ENCODE measurements around the gene ZNF552. TPM values are rescaled to one million over a fixed set of nuclear protein-coding genes. Genes with fewer than 3 reads are reported as not detected.
A peak's percentile ranks its signal among the peaks of the same experiment; 100 is the strongest.

Gene ZNF552
- total RNA-seq, 1 donor from 2014 or later: 7.2 TPM

- no peak for DNase-seq (ENCODE audit: low read depth in 2 of 2)
These were observed 35.4 kb downstream of the ZNF552 start for GRCh38 chr19:57779220-57779845.

GRCh38 chr19:57778336-57778735, 36.4 kb downstream of the ZNF552 start:
- DNase-seq (ENCODE audit: low read depth in 2 of 2): no peak

GRCh38 chr19:57776764-57777296, 37.9 kb downstream of the ZNF552 start:
- DNase-seq (ENCODE audit: low read depth in 2 of 2): no peak

GRCh38 chr19:57773488-57773887, 41.2 kb downstream of the ZNF552 start:
- no peak for DNase-seq (ENCODE audit: low read depth in 2 of 2)

GRCh38 chr19:57771417-57771816, 43.3 kb downstream of the ZNF552 start:
- no peak for DNase-seq (ENCODE audit: low read depth in 2 of 2)

- peak; percentile 91 to 94 for DNase-seq (ENCODE audit: low read depth in 2 of 2)
These were observed 45.2 kb downstream of the ZNF552 start, which contains the start of gene ZNF586 for GRCh38 chr19:57769345-57770131. ZNF586 (plus strand) TSS chr19:57769676; CDS start chr19:57769843, 167 bp downstream.

GRCh38 chr19:57759096-57759495, 55.6 kb downstream of the ZNF552 start:
- DNase-seq (ENCODE audit: low read depth in 2 of 2): no peak

- no peak for DNase-seq (ENCODE audit: low read depth in 2 of 2)
These were observed 56.8 kb downstream of the ZNF552 start for GRCh38 chr19:57757941-57758340.

Other genes starting within 250 kb of the ZNF552 start
- gene ZNF416, start 236.0 kb downstream of the ZNF552 start, total RNA-seq: 2.7 and 4.6 TPM in 2 replicates
- 3.9 and 7.7 TPM in 2 replicates for gene ZIK1, start 230.8 kb downstream of the ZNF552 start, total RNA-seq
- 3.9 and 4.7 TPM in 2 replicates for gene ZNF530, start 215.0 kb downstream of the ZNF552 start, total RNA-seq
- 13.2 and 16.4 TPM in 2 replicates for gene ZNF134, start 200.7 kb downstream of the ZNF552 start, total RNA-seq
- gene ZNF211, start 181.7 kb downstream of the ZNF552 start, total RNA-seq: 6.7 and 9.0 TPM in 2 replicates
- gene ZSCAN4, start 146.0 kb downstream of the ZNF552 start, total RNA-seq: not detected in 2 replicates
- 5.4 and 8.5 TPM in 2 replicates for gene ZNF551, start 132.9 kb downstream of the ZNF552 start, total RNA-seq
- 0.13 and 0.63 TPM in 2 replicates for gene ZNF154, start 105.7 kb downstream of the ZNF552 start, total RNA-seq
- 5.0 and 5.7 TPM in 2 replicates for gene ZNF671, start 87.3 kb downstream of the ZNF552 start, total RNA-seq
- gene ZNF776, start 68.1 kb downstream of the ZNF552 start, total RNA-seq: 12.5 and 17.6 TPM in 2 replicates
- 10.1 and 12.9 TPM in 2 replicates for gene ZNF586, start 45.2 kb downstream of the ZNF552 start, total RNA-seq
- 13.5 and 14.5 TPM in 2 replicates for gene ZNF587B, start 15.4 kb upstream of the ZNF552 start, total RNA-seq
- 15.4 and 15.7 TPM in 2 replicates for gene ZNF587, start 34.9 kb upstream of the ZNF552 start, total RNA-seq
- 2.3 and 4.0 TPM in 2 replicates for gene ZNF814, start 74.1 kb upstream of the ZNF552 start, total RNA-seq
- 9.4 and 9.6 TPM in 2 replicates for gene ZNF417, start 101.7 kb upstream of the ZNF552 start, total RNA-seq
- 1.4 and 2.3 TPM in 2 replicates for gene ZNF418, start 120.5 kb upstream of the ZNF552 start, total RNA-seq
- gene ZNF256, start 132.8 kb upstream of the ZNF552 start, total RNA-seq: 3.3 and 5.2 TPM in 2 replicates
- 0.13 TPM in 2 replicates for gene C19orf18, start 159.6 kb upstream of the ZNF552 start, total RNA-seq
- gene ZNF606, start 187.9 kb upstream of the ZNF552 start, total RNA-seq: 4.1 and 9.4 TPM in 2 replicates
- not detected in 2 replicates for gene ZSCAN1, start 219.1 kb upstream of the ZNF552 start, total RNA-seq
- gene ZNF135, start 244.4 kb upstream of the ZNF552 start, total RNA-seq: 0.64 and 1.8 TPM in 2 replicates

All from dermis microvascular lymphatic vessel endothelial cell (primary cell).